Vagina (tissue), 2 donors: ENCODE results near the gene STIM1.

Experiments
- CTCF ChIP-seq, 3 experiments: fragments of 450-650 bp in 2 of 3; fragments of 200-600 bp in 1 of 3; sonication (generic) in 1 of 3; IDR thresholded peaks; one replicate each; pipeline ENCODE4 v1.5.1; 2017 to 2019; ENCODE audit warnings: antibody characterized with exemption in 3 of 3, mild to moderate bottlenecking in 2 of 3, moderate library complexity in 2 of 3
- POLR2A ChIP-seq, 2 donors: fragments of 450-650 bp; IDR thresholded peaks; one replicate each; pipeline ENCODE4 v1.6.1; 2017; ENCODE audit warnings: antibody characterized with exemption in 2 of 2, mild to moderate bottlenecking in 2 of 2, moderate library complexity in 2 of 2
- POLR2AphosphoS5 ChIP-seq, 2 donors: sonication (generic); formaldehyde crosslinking; IDR thresholded peaks; one replicate each; pipeline ENCODE4 v1.9.0; 2017; ENCODE audit warnings: antibody characterized with exemption in 2 of 2, mild to moderate bottlenecking in 2 of 2, low read depth in 1 of 2; ENCODE audit not compliant: insufficient read depth in 1 of 2

GRCh38 chr11:3893311-3893710 lies 37.8 kb downstream of the STIM1 start:
- TF ChIP-seq CTCF (IDR thresholded peaks at IDR 0.05): no peak
- no peak for TF ChIP-seq POLR2A (IDR thresholded peaks at IDR 0.05)
- no peak for TF ChIP-seq POLR2AphosphoS5 (IDR thresholded peaks at IDR 0.05; ENCODE audit: insufficient read depth in 1 of 2, low read depth in 1 of 2)
